ENCODE results near the gene FOXJ1. TPM values are rescaled to one million over a fixed set of nuclear protein-coding genes. Genes with fewer than 3 reads are reported as not detected.

FOXJ1 gene
- total RNA-seq, 4 donors from 2014 or later = 1.2 to 2.4 (median 1.8) TPM

DNA sequence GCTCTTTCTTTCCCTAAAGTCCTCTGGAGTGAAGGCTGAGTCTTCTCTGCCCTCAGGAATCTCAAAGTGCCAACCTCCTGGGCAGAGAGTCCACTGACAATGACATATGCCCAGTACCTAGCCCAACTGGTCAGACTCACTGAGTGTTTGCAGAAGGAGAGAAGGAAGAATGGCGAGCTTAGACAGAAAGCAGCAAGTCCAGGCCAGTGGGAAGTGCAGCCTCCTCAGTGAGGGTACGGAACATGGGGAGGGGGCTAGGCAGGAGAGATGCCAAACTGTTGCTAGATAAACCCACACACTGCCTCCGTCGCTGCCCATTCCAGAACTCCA, 38.1 kb downstream of the FOXJ1 start:
- peak overlapping the region; percentile 71 for H3K4me3 ChIP-seq (ENCODE audit: low read depth, poor library complexity, severe bottlenecking)
- TF ChIP-seq, protein P1, sequence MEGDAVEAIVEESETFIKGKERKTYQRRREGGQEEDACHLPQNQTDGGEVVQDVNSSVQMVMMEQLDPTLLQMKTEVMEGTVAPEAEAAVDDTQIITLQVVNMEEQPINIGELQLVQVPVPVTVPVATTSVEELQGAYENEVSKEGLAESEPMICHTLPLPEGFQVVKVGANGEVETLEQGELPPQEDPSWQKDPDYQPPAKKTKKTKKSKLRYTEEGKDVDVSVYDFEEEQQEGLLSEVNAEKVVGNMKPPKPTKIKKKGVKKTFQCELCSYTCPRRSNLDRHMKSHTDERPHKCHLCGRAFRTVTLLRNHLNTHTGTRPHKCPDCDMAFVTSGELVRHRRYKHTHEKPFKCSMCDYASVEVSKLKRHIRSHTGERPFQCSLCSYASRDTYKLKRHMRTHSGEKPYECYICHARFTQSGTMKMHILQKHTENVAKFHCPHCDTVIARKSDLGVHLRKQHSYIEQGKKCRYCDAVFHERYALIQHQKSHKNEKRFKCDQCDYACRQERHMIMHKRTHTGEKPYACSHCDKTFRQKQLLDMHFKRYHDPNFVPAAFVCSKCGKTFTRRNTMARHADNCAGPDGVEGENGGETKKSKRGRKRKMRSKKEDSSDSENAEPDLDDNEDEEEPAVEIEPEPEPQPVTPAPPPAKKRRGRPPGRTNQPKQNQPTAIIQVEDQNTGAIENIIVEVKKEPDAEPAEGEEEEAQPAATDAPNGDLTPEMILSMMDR (IDR thresholded peaks at IDR 0.05) = no peak
- no peak for TF ChIP-seq POLR2A (IDR thresholded peaks at IDR 0.05)
- no peak for DNase-seq (ENCODE audit: low spot score in 2 of 2)
- 0% methylated on average over 4 of the region's 4 CpGs for WGBS, 2 donors
- intact Hi-C loops (cut with DNase I; ENCODE audit: low total_unique reads) = no loop called here

DNA sequence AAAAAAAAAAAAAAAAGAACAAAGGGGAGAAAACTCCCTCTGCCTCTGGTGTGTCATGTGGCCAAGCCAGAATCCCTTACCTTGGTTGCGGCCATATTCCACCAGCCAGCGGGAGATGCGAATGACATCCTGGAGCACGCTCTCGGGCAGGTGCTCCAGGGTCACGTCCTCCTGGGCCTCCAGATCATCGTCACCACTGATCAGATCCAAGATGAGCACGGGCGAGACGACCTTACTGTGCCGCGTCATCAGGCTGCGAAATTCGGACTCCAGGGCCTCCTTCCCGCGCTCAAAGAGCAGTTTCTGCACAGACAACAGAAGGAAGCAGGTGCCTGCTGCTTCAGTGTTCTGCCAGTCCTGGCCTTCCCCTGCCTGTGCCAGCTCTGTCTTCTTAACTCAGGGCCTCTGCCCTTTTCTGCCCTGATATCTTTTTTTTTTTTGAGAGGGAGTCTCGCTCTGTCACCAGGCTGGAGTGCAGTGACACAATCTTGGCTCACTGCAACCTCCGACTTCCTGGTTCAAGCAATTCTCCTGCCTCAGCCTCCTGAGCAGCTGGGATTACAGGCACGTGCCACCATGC, 43.2 kb downstream of the FOXJ1 start:
- TF ChIP-seq POLR2A (IDR thresholded peaks at IDR 0.05) = no peak
- H3K4me3 ChIP-seq (ENCODE audit: low read depth, poor library complexity, severe bottlenecking) = no peak overlapping the region
- DNase-seq (ENCODE audit: low spot score in 2 of 2) = no peak
- 91 to 97% methylated on average over 19 of the region's 19 CpGs for WGBS, 2 donors
- intact Hi-C loops (cut with DNase I; ENCODE audit: low total_unique reads) = no loop called here

GRCh38 chr17:76095943-76096342, 45.1 kb downstream of the FOXJ1 start:
- no peak overlapping the region for H3K4me3 ChIP-seq (ENCODE audit: low read depth, poor library complexity, severe bottlenecking)
- 87 to 93% methylated on average over 13 of the region's 13 CpGs for WGBS, 2 donors
- DNase-seq (ENCODE audit: low spot score in 2 of 2) = no peak
- no peak for TF ChIP-seq POLR2A (IDR thresholded peaks at IDR 0.05)
- TF ChIP-seq, protein P1 (IDR thresholded peaks at IDR 0.05) = no peak
- intact Hi-C loops (cut with DNase I; ENCODE audit: low total_unique reads) = no loop called here

DNA sequence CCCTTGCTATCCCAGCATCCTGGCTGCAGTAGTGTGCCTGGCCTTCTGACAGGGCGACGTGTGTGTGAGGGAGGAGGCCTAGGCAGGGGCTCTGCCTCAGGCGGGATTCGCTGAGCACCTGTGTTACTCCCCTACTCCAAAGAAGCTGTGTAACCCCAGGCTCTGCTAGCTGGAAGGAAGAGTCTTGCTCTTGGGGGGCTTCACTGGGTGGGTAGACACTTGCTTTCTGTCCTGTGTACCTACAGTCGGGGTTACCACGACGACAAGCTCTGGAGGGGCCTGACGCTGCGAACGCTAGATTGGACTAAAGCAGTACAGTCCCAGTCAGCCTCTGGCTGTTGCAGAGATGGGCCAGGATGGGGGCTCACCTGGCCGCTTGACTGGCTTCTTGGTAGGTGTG, 47.0 kb downstream of the FOXJ1 start:
- intact Hi-C loops (cut with DNase I; ENCODE audit: low total_unique reads) = no loop called here
- WGBS, 2 donors = 86 to 90% methylated on average over 11 of the region's 11 CpGs
- TF ChIP-seq POLR2A (IDR thresholded peaks at IDR 0.05) = no peak
- TF ChIP-seq, protein P1 (IDR thresholded peaks at IDR 0.05) = no peak
- no peak overlapping the region for H3K4me3 ChIP-seq (ENCODE audit: low read depth, poor library complexity, severe bottlenecking)
- DNase-seq (ENCODE audit: low spot score in 2 of 2) = peak in 1 of 2 donors; percentile 5

- H3K4me3 ChIP-seq (ENCODE audit: low read depth, poor library complexity, severe bottlenecking) = no peak overlapping the region
- WGBS, 2 donors = 92 to 93% methylated on average over 20 of the region's 20 CpGs
- intact Hi-C loops (cut with DNase I; ENCODE audit: low total_unique reads) = no loop called here
- TF ChIP-seq, protein P1 (IDR thresholded peaks at IDR 0.05) = no peak
- no peak for TF ChIP-seq POLR2A (IDR thresholded peaks at IDR 0.05)
- no peak for DNase-seq (ENCODE audit: low spot score in 2 of 2)
Observed at GRCh38 chr17:76092526-76093413, 48.3 kb downstream of the FOXJ1 start.

DNA sequence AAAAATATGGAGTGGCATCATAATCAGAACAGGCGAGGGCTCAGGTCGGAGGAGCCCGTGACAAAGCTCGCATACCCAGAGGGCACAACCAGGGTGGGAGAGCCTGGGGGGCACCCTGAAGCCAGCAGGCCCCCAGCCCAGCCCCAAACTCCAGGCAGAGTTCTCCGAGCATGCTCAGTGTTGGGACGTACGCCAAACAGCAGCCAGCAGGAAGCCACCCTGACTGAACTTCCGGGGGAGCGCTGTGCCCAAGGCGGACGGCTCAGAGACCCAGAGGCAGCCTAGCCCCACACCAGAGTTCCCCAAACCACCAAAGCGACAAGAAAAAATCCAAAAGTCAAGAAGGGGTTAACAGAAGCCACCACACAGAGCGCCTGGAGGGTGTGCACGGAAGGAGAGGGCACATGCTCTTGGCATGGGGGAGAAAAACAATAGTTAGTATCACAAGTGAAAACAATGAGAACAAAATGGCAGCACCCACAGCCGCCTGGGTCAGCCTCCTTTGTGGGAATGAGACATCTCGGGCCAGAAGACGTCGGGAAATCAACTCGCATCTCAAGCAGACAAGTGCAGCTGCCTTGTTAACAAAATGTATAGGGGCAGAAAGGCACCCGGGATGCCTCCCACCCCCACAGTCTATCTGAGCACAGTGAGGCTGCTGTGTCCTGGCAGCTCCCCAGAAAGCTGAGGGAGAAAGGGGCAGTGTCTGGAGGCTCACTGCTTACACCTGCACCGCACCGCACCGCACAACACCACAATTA, 49.3 kb downstream of the FOXJ1 start:
- intact Hi-C loops (cut with DNase I; ENCODE audit: low total_unique reads) = no loop called here
- 82% methylated on average over 22 to 23 of the region's 23 CpGs for WGBS, 2 donors
- no peak overlapping the region for H3K4me3 ChIP-seq (ENCODE audit: low read depth, poor library complexity, severe bottlenecking)
- TF ChIP-seq, protein P1 (IDR thresholded peaks at IDR 0.05) = no peak
- TF ChIP-seq POLR2A (IDR thresholded peaks at IDR 0.05) = no peak
- peak in 1 of 2 donors; percentile 7 for DNase-seq (ENCODE audit: low spot score in 2 of 2)

Measured in lower leg skin (tissue), 4 donors.